SK-N-MC (cell line): Measurements from ENCODE around the gene DMRT1.

ENCODE experiments used
- EZH2 ChIP-seq: fragments of 200-600 bp; sonication (generic); IDR thresholded peaks from one replicate; pipeline ENCODE4 v1.6.1; 2017; ENCODE audit warnings: antibody characterized with exemption
- FOXP2 ChIP-seq: optimal IDR thresholded peaks from 2 replicates; pipeline ENCODE3; 2011; ENCODE audit warnings: mild to moderate bottlenecking, moderate library complexity; ENCODE audit not compliant: insufficient read depth; ENCODE audit errors: extremely low read length, control extremely low read depth
- POLR2AphosphoS5 ChIP-seq: IDR thresholded peaks from 2 replicates; pipeline ENCODE4 v1.6.1; 2012; ENCODE audit warnings: mild to moderate bottlenecking, low read depth, low read length, borderline replicate concordance

DNA sequence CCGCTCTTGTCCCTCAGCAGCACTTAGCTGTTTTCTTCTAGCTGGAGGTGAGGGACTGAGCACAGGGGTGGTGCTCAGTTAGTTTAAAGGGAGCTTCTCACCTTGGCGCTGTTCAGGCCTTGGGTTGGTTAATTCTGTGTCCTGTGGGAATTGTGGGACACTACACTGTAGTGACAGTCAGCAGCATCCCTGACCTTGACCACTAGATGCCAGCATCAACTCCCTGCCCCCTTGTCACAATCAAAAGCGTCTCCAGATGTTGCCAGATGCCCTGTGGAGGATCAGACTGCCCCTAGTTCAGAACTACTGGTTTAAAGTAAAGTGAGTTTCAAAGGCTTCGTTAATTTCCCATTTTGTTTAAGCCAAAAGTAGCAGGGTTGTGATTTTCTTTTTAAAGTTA is 69.5 kb downstream of the DMRT1 start:
- TF ChIP-seq POLR2AphosphoS5 (no peak), EZH2 (no peak), FOXP2 (no peak)
